Colon (tissue), 2 donors: ENCODE data around the gene DNAH7.

ENCODE experiments used
- FAIRE-seq: peaks from 2 replicates; lab custom pipeline; 2012; peaks lifted over from hg19 to GRCh38; lab: Jason Lieb, UNC
- donor health status: control.
- donor health status: control.

Gene DNAH7

DNA sequence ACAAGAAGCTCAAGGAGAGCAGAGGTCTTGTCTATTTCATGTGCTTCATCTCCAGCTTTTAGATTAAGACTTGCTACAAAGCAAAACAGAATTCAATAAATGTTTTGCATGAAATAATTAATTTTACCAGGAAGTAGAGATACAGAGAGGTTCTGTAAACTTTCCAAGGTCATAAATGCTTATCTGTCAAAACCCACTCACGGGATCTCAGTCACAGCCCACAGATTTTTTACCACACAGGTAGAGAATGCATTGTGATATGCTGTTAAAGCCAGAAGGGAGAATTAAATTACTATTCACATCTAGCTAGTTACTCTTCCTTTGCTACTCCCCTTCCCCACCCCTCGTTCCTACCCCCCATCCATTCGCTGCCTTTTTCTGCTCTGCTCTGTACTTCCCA lies 205.5 kb downstream of the DNAH7 start:
- no peak for FAIRE-seq

DNA sequence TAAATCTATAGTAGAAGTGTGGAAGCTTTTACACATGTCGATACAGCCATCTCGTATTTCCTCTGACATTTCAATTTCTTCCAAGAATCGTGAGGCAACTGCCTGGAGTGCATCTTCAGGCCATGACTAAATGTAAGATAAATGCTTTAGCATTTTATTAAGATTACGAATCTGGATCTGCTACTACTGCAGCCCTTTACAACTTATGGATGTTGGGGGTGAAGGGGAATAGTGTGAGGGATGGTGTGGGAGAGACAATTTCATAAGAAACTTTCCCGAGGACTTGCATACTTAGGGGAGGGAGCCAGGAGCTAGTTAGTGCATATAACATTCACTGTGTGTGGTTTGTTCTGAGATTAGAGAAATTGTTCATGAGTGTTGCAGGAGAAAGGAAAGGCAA lies 206.8 kb downstream of the DNAH7 start:
- FAIRE-seq = no peak

DNA sequence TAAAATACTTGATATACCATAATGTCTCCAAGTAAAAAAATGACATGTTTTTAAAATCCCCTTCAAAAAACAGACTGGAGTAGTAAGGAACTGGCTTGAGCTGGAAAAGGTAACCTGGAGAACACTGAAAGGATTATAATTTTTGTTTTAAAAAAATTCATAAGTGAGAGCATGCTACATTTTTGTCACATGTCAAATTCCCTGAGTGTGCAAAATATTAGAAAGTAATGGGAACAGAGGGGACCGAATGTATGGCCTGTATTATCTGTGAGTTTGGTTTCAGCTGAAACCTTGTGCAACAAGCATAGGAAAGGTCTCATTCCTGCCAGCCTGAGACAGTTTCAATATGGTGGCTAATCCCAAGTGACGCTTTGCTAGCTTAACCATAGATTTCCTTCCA lies 209.1 kb downstream of the DNAH7 start:
- no peak for FAIRE-seq

DNA sequence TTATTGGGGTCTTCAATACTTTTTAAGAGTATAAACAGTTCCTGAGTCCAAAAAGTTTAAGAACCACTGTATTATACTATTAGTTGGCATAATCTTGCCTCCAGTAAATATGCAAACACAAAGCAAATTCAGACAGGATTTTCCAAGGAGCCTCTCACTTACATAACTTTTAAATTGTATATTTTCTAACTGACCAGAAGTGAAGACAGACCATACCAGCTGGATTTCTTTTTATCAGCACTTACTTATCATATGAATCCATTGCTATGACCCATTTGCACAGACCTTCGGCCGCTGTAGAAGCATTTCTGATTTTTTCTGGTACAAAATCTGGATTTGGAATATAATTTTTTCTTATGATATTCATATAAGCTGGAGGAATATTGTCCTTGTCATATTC lies 211.5 kb downstream of the DNAH7 start:
- no peak for FAIRE-seq

- FAIRE-seq = no peak
Measured at GRCh38 chr2:195850764-195851163, 217.9 kb downstream of the DNAH7 start.

GRCh38 chr2:195848119-195848899 lies 220.3 kb downstream of the DNAH7 start:
- FAIRE-seq = no peak

DNA sequence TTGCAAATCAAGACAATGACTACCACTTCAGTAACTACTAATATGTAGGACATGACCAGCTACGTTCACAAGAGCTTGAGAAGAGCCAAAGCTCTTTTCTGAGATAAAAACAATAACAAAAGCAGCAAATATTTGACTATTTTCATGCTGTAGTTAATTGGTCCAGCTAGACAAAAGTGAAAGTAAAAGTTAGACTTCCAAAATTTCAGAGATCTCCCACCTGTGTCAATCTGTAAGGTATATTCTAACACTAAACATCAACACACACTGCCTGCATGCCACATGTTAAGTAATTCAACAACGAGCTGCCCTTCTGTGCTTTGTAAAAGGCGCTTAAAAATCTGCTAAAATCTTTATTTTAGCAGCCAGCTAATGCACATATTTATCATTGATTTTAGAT lies 225.7 kb downstream of the DNAH7 start:
- no peak for FAIRE-seq

DNA sequence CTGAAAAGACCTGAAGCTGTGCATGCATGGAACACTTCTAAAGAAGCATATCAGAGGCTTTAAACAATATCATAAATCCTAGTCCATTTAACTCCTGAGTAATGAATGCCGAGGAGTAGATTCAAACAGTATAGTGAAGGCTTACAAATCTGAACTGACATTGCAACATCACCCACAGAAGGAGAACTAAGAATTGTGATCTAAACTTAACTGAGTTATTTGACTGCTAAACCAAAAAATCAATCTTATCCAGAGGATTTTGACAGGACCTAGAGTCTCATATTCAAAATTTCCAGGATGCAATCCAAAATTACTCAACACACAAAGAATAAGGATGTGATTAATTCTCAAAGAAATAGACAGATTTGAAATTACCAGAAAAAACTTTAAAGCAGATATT lies 230.6 kb downstream of the DNAH7 start:
- no peak for FAIRE-seq

GRCh38 chr2:195836002-195836401 lies 232.6 kb downstream of the DNAH7 start:
- no peak for FAIRE-seq

- no peak for FAIRE-seq
Measured at GRCh38 chr2:195834836-195835235, 233.8 kb downstream of the DNAH7 start.

DNA sequence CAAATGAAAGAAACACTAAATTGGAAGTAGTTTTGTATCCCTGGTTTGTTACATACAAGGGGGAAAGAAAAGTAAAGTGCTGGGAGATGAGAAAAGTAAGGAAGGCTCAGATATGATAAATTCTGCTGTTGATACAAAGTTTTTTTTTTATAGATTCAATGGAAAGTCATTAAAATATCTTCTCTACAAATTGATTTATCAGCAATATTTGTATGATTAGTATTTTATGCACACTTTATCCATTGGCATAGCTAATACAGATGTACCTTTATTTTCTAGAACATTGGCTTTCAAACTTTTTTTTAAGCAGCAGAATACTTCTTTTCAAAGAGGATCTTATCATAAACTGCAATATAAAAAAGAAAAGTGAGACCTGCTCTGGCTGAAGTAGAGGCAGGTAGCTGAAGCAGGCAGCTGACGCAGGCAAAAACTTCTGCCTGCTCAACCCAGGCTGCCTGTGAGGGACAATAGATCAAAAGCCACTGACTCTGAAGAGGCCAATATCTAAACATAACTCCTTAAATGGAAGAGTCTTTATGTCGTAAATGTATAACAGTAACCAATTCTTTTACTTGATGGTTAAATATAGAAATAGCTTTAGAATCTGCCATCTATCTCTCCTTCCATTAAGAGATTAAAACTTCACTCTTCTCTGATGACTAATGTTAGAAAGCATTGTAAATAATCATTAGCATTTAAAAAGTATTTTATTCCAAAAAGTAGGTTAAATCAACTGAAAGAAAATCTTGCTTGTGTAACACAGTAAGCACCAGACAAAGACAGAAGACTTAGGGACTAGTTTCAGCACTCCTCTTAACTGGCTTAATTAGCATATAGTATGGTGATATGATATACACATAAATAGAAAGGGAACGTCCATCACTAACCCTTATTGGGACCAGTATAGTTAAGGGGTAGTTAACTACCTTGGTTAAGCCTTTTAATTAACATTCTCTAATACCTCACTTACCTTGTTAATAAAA lies 237.4 kb downstream of the DNAH7 start:
- FAIRE-seq = no peak

- no peak for FAIRE-seq
Measured at GRCh38 chr2:195824478-195824877, 244.2 kb downstream of the DNAH7 start.

DNA sequence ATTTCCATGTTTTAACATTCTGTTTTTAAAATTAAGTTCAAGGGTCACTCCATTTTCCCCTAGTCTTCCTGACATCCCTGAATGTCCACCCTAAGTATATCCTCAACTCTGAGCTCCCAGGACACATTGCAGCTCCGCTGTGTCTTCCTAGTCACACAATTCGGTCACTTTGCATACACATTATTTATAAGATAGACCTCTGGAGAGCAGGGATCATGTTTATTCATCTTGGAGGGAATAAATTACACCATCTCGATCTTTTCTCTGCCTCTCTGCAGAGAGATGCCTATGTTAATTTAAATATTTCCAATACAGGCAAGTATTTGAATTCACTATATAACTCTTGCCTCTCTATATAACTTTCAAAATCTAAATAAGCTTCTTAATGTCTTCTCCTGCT lies 245.4 kb downstream of the DNAH7 start:
- FAIRE-seq = no peak

- no peak for FAIRE-seq
Measured at GRCh38 chr2:195821566-195821932, 247.1 kb downstream of the DNAH7 start.

DNA sequence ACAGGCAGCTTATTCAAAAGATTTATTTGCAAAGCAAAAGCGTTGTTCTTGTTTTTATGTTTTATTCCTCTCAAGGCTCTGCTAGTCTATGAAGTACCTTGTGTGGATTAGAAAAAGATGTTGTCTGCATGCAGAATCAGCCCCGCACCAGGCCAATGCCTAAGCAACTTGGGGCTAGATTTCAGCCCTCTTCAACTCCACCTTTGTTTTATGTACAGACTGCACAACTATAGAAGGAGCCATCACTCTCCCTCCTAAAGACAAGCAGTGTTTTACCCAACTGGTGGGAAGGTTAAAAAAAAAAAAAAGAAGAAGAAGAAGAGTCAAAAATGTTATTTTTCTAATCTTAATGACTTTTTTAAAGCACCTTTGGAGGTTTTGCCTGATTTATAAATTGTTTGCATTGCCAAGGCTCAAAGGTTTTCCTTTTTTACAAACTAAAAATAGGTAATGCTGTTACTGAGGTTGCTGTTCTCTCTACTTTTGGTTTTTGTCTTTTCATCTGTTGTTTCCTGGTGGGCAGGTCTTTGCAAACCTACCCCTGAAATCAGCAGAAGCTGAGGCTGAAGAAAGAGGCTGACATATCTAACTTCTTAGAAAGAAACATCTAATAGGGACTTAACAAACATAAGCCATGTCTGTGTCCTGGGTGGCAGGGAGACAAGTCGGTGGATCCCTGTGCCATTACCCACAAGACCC lies 247.6 kb downstream of the DNAH7 start:
- no peak for FAIRE-seq

DNA sequence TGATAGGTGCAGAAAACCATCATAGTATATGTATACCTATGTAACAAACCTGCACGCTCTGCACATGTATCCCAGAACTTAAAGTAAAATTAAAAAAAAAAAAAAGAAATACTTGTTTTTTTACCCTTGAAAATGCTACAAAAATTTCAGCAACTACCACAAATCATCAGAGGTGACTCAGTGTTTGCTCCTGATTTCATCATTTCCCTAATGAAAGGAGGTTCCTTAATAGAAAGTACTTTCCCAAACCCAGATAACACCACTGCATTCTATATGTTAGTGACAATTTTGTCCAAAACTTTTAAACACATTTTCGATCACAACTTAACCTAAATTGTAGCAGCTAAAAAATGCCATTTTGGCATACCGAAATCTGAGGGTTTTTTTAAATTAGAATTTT lies 248.3 kb downstream of the DNAH7 start:
- FAIRE-seq = no peak

DNA sequence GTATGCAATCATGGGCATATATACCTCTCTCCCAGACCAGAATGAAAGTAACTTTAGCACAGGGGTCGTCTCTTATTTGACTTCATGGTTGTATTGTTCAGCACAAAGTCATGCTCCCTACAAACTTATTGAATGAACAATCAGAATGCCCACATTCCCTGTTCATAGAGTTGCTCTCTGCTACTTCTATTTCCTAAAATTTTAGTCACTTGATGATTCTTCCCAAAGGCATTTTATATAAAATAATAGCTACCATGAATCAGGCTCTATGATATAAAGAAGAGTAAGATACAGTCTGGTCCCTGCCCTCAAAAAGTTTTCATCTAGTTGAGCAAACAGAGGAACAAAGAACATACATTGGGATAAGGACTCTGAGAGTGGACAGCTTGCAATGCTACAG lies 249.4 kb downstream of the DNAH7 start:
- no peak for FAIRE-seq

GRCh38 chr2:195818526-195818925 lies 250.1 kb downstream of the DNAH7 start:
- no peak for FAIRE-seq

- no peak for FAIRE-seq
Measured at GRCh38 chr2:195818106-195818505, 250.5 kb downstream of the DNAH7 start.

GRCh38 chr2:195815083-195815482 lies 253.6 kb downstream of the DNAH7 start:
- no peak for FAIRE-seq

- FAIRE-seq = no peak
Measured at GRCh38 chr2:195813421-195813820, 255.2 kb downstream of the DNAH7 start.

GRCh38 chr2:195810340-195811098 lies 258.1 kb downstream of the DNAH7 start:
- FAIRE-seq = no peak
